NOMO-1 treated with DMSO at 0.1 percent for 48 hours (cell line): ENCODE results near the gene FSTL4.
"Not testable (repeated sequence)": the region's sequence is repeated elsewhere in the genome, so short reads cannot be mapped to it uniquely, and the experiment has no call there.

Source experiments
- DNase-seq: peaks from one replicate; lab custom pipeline; 2025; ENCODE audit not compliant: unreplicated experiment; lab: John Stamatoyannopoulos, UW

Gene FSTL4

DNA sequence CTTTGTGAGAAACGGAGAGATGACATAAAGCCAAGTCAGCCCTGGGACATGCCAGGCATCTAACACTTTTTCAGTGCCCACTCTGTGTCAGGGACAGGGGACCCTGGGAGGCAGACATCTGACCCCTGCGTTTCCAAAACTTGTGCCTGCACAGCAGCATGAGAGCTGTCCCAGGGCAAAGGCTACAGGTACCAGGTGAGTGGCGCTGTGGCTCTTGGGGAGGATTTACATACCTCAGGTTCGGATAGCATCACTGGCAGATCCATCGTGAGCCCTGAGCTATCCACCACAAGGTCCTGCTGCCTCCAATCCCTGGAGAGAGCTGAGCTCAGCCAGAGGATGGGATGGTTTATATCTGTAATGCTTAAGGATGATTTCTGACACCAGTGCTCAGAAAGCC, 52.4 kb downstream of the FSTL4 start:
- no peak for DNase-seq

DNA sequence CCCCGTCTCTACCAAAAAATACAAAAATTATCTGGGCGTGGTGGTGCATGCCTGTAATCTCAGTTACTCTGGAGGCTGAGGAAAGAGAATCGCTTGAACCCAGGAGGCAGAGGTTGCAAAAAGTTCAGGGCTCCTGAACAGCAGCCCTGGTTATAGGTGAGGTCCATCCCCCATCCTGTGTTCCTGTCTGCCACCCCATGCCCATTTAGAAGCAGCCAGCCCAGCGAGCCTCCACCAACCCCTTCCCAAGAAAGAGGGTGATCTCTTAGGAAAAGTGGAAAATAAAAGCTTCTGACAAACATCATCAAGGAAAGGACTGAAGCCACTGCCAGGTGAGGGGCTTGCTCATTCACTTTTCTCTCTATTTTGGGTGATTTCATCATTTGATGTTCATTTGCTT, 55.8 kb downstream of the FSTL4 start:
- DNase-seq: no peak

- DNase-seq: no peak
These were observed 58.1 kb downstream of the FSTL4 start for GRCh38 chr5:133554279-133554678.

DNA sequence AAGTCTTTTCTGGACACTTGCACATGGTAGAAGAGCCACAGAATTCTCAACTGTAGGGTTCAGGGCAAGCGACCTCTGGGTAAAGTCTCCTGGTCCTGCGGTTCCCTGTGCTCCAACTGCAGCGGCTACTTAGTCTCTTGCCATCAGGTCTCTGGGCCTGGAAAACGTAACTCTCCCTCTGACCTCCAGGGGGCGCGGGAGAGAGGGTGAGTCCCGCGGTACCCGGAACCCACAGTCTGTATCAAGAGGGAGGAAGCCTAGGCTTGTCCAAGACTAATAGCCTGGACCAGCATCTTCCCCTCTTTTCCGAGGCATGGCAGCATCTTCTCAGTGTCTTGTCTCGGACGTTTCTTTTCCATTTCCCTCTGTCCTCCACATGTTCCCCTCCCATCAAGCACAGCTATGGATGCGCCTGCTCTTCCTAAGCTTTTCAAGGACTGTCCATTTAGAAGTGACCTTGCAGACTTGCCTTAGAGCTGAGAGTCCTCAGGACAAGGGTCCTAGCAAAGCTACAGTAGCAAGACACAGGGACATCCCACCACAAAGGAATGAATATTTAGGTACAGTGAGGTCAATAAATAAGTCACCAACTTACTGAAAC, 59.3 kb downstream of the FSTL4 start:
- peak; percentile 19 for DNase-seq

- no peak for DNase-seq
These were observed 65.8 kb downstream of the FSTL4 start for GRCh38 chr5:133546500-133546899.

- no peak for DNase-seq
These were observed 68.0 kb downstream of the FSTL4 start for GRCh38 chr5:133544346-133544745.

- DNase-seq: no peak
These were observed 72.5 kb downstream of the FSTL4 start for GRCh38 chr5:133539818-133540217.

DNA sequence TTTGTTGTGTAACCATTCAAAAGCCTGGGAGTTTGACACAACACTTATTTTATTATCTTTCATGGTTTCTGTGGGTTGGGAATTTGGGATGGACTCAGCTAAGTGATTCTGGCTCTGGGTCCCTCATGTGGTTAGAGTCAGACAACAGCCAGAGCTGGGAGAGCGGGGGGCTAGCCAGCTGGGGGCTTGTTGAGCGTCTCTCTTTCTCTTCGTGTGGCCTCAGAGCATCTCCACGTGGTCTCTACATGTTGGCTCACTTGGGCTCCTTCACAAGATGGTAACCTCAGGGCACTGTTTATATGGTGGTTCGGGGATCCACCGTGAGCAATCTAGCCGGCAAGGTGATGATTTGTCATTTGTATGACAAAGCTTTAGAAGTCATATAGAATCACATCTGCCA, 73.6 kb downstream of the FSTL4 start:
- DNase-seq: no peak

GRCh38 chr5:133535241-133535929, 77.0 kb downstream of the FSTL4 start:
- not testable (repeated sequence) for DNase-seq

DNA sequence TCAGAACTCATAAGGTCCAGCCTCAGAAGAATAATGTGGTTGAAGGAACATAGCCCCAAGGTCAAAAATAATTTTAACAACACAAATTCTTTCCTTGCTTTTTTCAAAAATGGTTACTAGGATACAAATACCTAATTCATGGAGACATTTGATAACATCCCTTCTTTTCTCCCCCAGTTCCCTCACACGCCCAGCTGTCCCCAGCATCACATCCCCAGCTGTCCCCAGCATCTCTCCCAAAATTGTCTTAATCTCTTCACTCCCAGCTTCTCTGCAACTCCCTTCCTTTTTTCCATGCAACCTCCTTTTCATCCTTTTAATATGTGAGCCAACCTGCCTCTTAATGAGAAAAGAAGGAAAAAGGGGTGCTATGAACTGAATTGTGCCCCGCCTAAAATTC, 77.8 kb downstream of the FSTL4 start:
- no peak for DNase-seq

GRCh38 chr5:133533541-133533940, 78.8 kb downstream of the FSTL4 start:
- DNase-seq: no peak

- no peak for DNase-seq
These were observed 80.7 kb downstream of the FSTL4 start for GRCh38 chr5:133531594-133531993.

- DNase-seq: no peak
These were observed 81.2 kb downstream of the FSTL4 start for GRCh38 chr5:133531178-133531577.

DNA sequence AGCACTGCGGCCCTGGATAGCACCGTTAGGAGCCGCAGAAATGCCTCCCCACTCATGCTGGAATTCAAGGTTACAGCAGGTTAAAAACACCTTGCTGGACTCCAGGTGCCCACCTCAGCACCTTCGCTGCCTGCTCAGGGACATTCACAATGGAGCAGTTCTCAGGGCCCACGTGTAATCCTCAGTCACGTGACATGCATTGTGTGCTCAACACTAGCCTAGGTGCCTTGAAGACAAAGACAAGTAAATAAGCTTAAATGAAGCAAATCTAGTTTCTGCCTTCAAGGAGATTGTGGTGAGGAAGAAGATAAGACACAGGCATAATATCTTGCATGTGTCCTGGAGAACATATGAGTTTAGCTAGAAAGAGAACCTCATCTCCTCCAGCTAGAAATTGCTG, 82.1 kb downstream of the FSTL4 start:
- no peak for DNase-seq

- no peak for DNase-seq
These were observed 83.5 kb downstream of the FSTL4 start for GRCh38 chr5:133528841-133529240.

DNA sequence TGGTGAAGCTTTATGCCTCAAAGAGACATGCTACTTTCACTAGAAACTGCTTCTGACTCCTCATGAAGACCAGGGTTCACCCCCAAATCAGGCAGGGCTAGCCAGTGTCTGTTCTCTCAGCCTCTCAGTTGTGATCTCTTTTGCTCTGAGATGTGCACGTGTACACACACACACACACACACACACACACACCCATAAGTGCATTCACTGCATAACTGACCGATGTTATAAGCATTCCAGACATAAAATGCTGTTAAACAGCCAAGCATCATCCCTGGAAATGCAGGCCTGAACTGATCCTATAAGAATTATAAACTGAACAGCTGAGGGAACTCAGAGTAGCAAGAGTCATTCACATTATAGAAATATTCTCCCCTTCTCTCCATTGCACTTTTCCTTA, 85.0 kb downstream of the FSTL4 start:
- no peak for DNase-seq

- no peak for DNase-seq
These were observed 86.0 kb downstream of the FSTL4 start for GRCh38 chr5:133526368-133526767.

- no peak for DNase-seq
These were observed 87.2 kb downstream of the FSTL4 start for GRCh38 chr5:133525126-133525525.

GRCh38 chr5:133524666-133525065, 87.7 kb downstream of the FSTL4 start:
- DNase-seq: no peak

DNA sequence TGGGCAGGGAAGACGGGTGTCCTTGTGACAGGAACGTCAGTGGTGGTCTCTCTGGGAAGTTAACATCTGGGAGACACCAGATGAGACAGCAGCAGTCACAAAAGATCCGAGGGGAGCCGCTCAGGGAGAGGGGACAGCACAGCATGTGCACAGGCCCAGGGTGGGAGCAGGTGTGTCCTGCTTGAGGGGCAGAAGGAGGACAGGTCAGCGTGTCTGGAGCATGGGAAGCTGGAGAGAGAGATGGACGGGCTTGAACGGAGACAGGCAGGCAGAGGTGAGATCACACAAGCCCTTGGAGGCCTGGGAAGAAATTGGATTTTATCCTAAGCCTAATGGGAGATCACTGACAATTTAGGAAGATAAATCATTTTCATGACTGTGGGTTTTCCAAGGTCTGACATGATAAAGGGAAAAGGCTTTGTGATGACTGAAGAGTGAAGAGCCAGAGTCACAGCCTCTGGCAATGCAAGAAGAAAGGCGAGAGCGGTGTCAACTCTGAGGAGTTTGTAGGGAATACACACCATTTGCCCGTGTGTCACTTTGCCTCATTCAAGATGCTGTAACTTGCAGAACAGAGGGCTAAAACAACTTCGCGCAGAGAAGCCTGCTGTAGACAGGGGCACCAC, 88.3 kb downstream of the FSTL4 start:
- no peak for DNase-seq

GRCh38 chr5:133523013-133523658, 89.2 kb downstream of the FSTL4 start:
- no peak for DNase-seq

GRCh38 chr5:133521801-133522200, 90.5 kb downstream of the FSTL4 start:
- no peak for DNase-seq
